ENCODE results near the gene ALK.

The ALK gene

GRCh38 chr2:29162204-29162928 is 759.0 kb downstream of the ALK start:
- no peaks in the 10 kb centered on the region for H3K27me3 ChIP-seq (ENCODE audit: insufficient read depth, low read length)
- no peak overlapping the region for H3K4me3 ChIP-seq (ENCODE audit: low read depth, low read length, poor library complexity, severe bottlenecking)
- H3K9me3 ChIP-seq (ENCODE audit: low read length): no peaks in the 10 kb centered on the region
- H3K27ac ChIP-seq (ENCODE audit: low read depth, low read length, poor library complexity, severe bottlenecking): no peak overlapping the region
- no peaks in the 10 kb centered on the region for H4K20me1 ChIP-seq (ENCODE audit: insufficient read depth, low read length)
- no peaks in the 10 kb centered on the region for H3K9me2 ChIP-seq (ENCODE audit: low read depth, low read length)
- no peaks in the 10 kb centered on the region for H3K79me2 ChIP-seq (ENCODE audit: insufficient read depth, low read length)
- H3K36me3 ChIP-seq (ENCODE audit: insufficient read depth, low read length): no peaks in the 10 kb centered on the region
- H2AFZ ChIP-seq (ENCODE audit: low read length): no peak overlapping the region
- no peaks in the 10 kb centered on the region for H3F3A ChIP-seq (ENCODE audit: insufficient read depth, low read length)
- H3K4me2 ChIP-seq (ENCODE audit: low read length): no peak overlapping the region
- H3K4me1 ChIP-seq (ENCODE audit: insufficient read depth, low read length, severe bottlenecking): no peaks in the 10 kb centered on the region
- H3K9ac ChIP-seq (ENCODE audit: low read length): no peak overlapping the region
- TF ChIP-seq, protein P1, sequence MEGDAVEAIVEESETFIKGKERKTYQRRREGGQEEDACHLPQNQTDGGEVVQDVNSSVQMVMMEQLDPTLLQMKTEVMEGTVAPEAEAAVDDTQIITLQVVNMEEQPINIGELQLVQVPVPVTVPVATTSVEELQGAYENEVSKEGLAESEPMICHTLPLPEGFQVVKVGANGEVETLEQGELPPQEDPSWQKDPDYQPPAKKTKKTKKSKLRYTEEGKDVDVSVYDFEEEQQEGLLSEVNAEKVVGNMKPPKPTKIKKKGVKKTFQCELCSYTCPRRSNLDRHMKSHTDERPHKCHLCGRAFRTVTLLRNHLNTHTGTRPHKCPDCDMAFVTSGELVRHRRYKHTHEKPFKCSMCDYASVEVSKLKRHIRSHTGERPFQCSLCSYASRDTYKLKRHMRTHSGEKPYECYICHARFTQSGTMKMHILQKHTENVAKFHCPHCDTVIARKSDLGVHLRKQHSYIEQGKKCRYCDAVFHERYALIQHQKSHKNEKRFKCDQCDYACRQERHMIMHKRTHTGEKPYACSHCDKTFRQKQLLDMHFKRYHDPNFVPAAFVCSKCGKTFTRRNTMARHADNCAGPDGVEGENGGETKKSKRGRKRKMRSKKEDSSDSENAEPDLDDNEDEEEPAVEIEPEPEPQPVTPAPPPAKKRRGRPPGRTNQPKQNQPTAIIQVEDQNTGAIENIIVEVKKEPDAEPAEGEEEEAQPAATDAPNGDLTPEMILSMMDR (IDR thresholded peaks at IDR 0.05; ENCODE audit: low read length): no peak
- no peak for TF ChIP-seq EZH2 (IDR thresholded peaks at IDR 0.05; ENCODE audit: borderline replicate concordance, low read length)

DNA sequence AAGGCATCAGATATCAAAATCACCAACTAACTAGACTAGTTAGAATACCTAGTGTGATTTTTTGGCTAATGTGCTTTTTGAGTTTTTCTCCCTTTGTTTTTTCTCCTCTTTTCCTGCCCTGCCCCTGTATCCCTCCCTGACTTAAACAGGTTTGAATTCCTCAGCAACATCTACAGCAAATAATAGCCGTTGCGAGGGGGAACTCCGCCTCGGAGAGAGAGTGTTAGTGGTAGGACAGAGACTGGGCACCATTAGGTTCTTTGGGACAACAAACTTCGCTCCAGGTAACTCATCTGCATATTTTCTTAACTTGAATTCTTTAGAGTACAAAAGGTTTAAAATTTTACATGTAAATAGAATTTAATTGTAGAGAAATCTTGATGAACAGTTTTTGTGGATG is 761.2 kb downstream of the ALK start:
- Histone ChIP-seq H4K20me1 (ENCODE audit: insufficient read depth, low read length) (no peaks in the 10 kb centered on the region), H3K4me1 (ENCODE audit: insufficient read depth, low read length, severe bottlenecking) (no peaks in the 10 kb centered on the region), H3K4me2 (ENCODE audit: low read length) (no peak overlapping the region), H3K27ac (ENCODE audit: low read depth, low read length, poor library complexity, severe bottlenecking) (no peak overlapping the region), H3F3A (ENCODE audit: insufficient read depth, low read length) (no peaks in the 10 kb centered on the region), H3K79me2 (ENCODE audit: insufficient read depth, low read length) (no peaks in the 10 kb centered on the region), H3K9me2 (ENCODE audit: low read depth, low read length) (no peaks in the 10 kb centered on the region), H2AFZ (ENCODE audit: low read length) (no peak overlapping the region), H3K36me3 (ENCODE audit: insufficient read depth, low read length) (no peaks in the 10 kb centered on the region), H3K9ac (ENCODE audit: low read length) (no peak overlapping the region), H3K9me3 (ENCODE audit: low read length) (no peaks in the 10 kb centered on the region), H3K4me3 (ENCODE audit: low read depth, low read length, poor library complexity, severe bottlenecking) (no peak overlapping the region), H3K27me3 (ENCODE audit: insufficient read depth, low read length) (no peaks in the 10 kb centered on the region)
- TF ChIP-seq, protein P1 (IDR thresholded peaks at IDR 0.05; ENCODE audit: low read length): no peak
- TF ChIP-seq EZH2 (IDR thresholded peaks at IDR 0.05; ENCODE audit: borderline replicate concordance, low read length): no peak

DNA sequence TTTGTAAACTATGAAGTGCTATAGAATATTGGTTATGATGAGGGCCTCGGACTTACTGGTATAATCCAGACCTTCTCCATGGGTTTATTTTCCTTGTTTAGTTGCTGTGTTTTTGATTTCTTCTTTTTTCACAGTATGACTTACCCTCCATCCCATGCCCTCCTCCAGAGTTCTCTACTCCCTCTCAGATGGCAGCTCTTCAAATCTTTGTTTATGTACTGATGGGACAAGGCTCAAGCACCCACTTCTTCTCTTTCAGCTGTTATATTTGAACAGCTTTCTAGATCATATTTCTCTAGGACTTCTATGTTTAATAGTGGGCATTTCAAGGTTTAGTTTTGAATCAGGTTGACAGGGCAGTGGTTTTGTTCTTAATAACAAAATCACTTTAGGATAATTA is 762.3 kb downstream of the ALK start:
- Histone ChIP-seq H3K4me3 (ENCODE audit: low read depth, low read length, poor library complexity, severe bottlenecking) (no peak overlapping the region), H3K36me3 (ENCODE audit: insufficient read depth, low read length) (no peaks in the 10 kb centered on the region)
- TF ChIP-seq, protein P1 (IDR thresholded peaks at IDR 0.05; ENCODE audit: low read length): no peak
- no peak for TF ChIP-seq EZH2 (IDR thresholded peaks at IDR 0.05; ENCODE audit: borderline replicate concordance, low read length)

More for the DNA sequence above, 762.3 kb downstream of the ALK start:
- H3K9me2 ChIP-seq (ENCODE audit: low read depth, low read length): no peaks in the 10 kb centered on the region
- H3K27ac ChIP-seq (ENCODE audit: low read depth, low read length, poor library complexity, severe bottlenecking): no peak overlapping the region
- H4K20me1 ChIP-seq (ENCODE audit: insufficient read depth, low read length): no peaks in the 10 kb centered on the region
- no peak overlapping the region for H3K4me2 ChIP-seq (ENCODE audit: low read length)
- H3K79me2 ChIP-seq (ENCODE audit: insufficient read depth, low read length): no peaks in the 10 kb centered on the region
- no peaks in the 10 kb centered on the region for H3K9me3 ChIP-seq (ENCODE audit: low read length)
- H2AFZ ChIP-seq (ENCODE audit: low read length): no peak overlapping the region
- no peaks in the 10 kb centered on the region for H3F3A ChIP-seq (ENCODE audit: insufficient read depth, low read length)
- H3K27me3 ChIP-seq (ENCODE audit: insufficient read depth, low read length): no peaks in the 10 kb centered on the region
- no peaks in the 10 kb centered on the region for H3K4me1 ChIP-seq (ENCODE audit: insufficient read depth, low read length, severe bottlenecking)
- no peak overlapping the region for H3K9ac ChIP-seq (ENCODE audit: low read length)
